Caco-2 (cell line): Measurements from ENCODE around the gene BTD. TPM values are rescaled to one million over a fixed set of nuclear protein-coding genes. Genes with fewer than 3 reads are reported as not detected.

Experiments used
- BruUV-seq: library from RNA; stranded (reverse); fragments of 400-500 nt; replicated peaks from 2 replicates; lab custom pipeline; 2021; lab: Mats Ljungman, UMichigan
- CTCF ChIA-PET: fragments of 300-600 bp; sonication (Branson Sonifier 250); formaldehyde crosslinking; loops from one replicate; lab custom pipeline; 2022; ENCODE audit warnings: antibody characterized with exemption; lab: Charles Lee
- POLR2A ChIA-PET: fragments of 300-600 bp; sonication (Branson Sonifier 250); formaldehyde crosslinking; loops from one replicate; lab custom pipeline; 2022; ENCODE audit warnings: antibody characterized with exemption; lab: Charles Lee
- DNase-seq, 2 experiments: peaks; one replicate each; pipeline versions ENCODE4 v3.0.0 to v3.0.0-alpha.2; 2020 to 2022
- H3K27me3 ChIP-seq: replicated peaks from 2 replicates; pipeline ENCODE4 v1.6.0; 2011; ENCODE audit warnings: low read length; ENCODE audit not compliant: control insufficient read depth, insufficient read depth
- H3K36me3 ChIP-seq: 2 replicates; pipeline ENCODE4 v1.5.1; 2011; ENCODE audit warnings: low read length; ENCODE audit not compliant: control insufficient read depth, insufficient read depth
- H3K4me1 ChIP-seq: fragments of 250-450 bp; sonication (Bioruptor Pico); 2 replicates; pipeline ENCODE4 v1.5.1; 2020; ENCODE audit warnings: mild to moderate bottlenecking
- H3K4me3 ChIP-seq: 2 replicates; pipeline ENCODE4 v1.5.1; 2011; ENCODE audit warnings: low read depth, mild to moderate bottlenecking, control low read depth, low read length
- H3K9me3 ChIP-seq: fragments of 250-450 bp; sonication (Bioruptor Pico); 2 replicates; pipeline ENCODE4 v1.5.1; 2020; ENCODE audit warnings: mild to moderate bottlenecking, moderate library complexity
- H3K27ac Mint-ChIP-seq: one replicate; pipeline ENCODE4 v1.8.0; 2022; ENCODE audit warnings: mixed read lengths; ENCODE audit not compliant: unreplicated experiment
- H3K27me3 Mint-ChIP-seq: one replicate; pipeline ENCODE4 v1.8.0; 2022; ENCODE audit warnings: mixed read lengths; ENCODE audit not compliant: insufficient read depth, unreplicated experiment
- H3K36me3 Mint-ChIP-seq: one replicate; pipeline ENCODE4 v1.8.0; 2022; ENCODE audit warnings: mild to moderate bottlenecking, mixed read lengths; ENCODE audit not compliant: insufficient read depth, unreplicated experiment
- H3K4me1 Mint-ChIP-seq: one replicate; pipeline ENCODE4 v1.8.0; 2022; ENCODE audit warnings: low read depth, mixed read lengths; ENCODE audit not compliant: unreplicated experiment
- H3K4me3 Mint-ChIP-seq: one replicate; pipeline ENCODE4 v1.8.0; 2022; ENCODE audit warnings: mild to moderate bottlenecking, moderate library complexity, mixed read lengths; ENCODE audit not compliant: unreplicated experiment
- H3K9me3 Mint-ChIP-seq: one replicate; pipeline ENCODE4 v1.8.0; 2022; ENCODE audit warnings: mixed read lengths; ENCODE audit not compliant: unreplicated experiment
- CTCF ChIP-seq, 2 experiments: fragments of 200-600 bp in 1 of 2; IDR thresholded peaks; 1 replicate in 1 of 2; 2 replicates in 1 of 2; pipeline versions ENCODE4 v1.5.1 to v1.8.0; 2011 to 2022; ENCODE audit warnings: antibody characterized with exemption in 1 of 2, control low read depth in 1 of 2, inconsistent platforms in 1 of 2, low read depth in 1 of 2, low read length in 1 of 2, mild to moderate bottlenecking in 1 of 2, moderate library complexity in 1 of 2; ENCODE audit not compliant: insufficient read depth in 1 of 2, severe bottlenecking in 1 of 2, unreplicated experiment in 1 of 2
- intact Hi-C: fragments of 100-400 bp; cut with micrococcal nuclease; formaldehyde crosslinking; loops from one replicate; pipeline ENCODE4 v1.10.0; 2022; ENCODE audit not compliant: unreplicated experiment
- total RNA-seq: library from RNA; stranded (reverse); gene quantifications from 2 replicates; pipeline ENCODE4 v1.2.3, GENCODE V29; 2022

Gene BTD
- total RNA-seq, 1 experiment from 2014 or later: 11.8 TPM

GRCh38 chr3:15585111-15585845 is 16.3 kb upstream of the BTD start:
- Histone ChIP-seq H3K9me3 (no peaks in the 10 kb centered on the region), H3K36me3 (peaks cover 1% of the 10 kb centered on the region), H3K4me1 (no peaks in the 10 kb centered on the region), H3K27me3 (no peaks in the 10 kb centered on the region), H3K4me3 (no peak overlapping the region)
- H3K4me3 Mint-ChIP-seq: no peak overlapping the region
- intact Hi-C loops: no loop called here
- no peaks in the 10 kb centered on the region for H3K27me3 Mint-ChIP-seq
- BruUV-seq: no TSS peak
- CTCF ChIA-PET: no interaction called here
- POLR2A ChIA-PET: no interaction called here
- no peak overlapping the region for H3K27ac Mint-ChIP-seq
- no peak for TF ChIP-seq CTCF (IDR thresholded peaks at IDR 0.05; ENCODE audit: insufficient read depth in 1 of 2, low read depth in 1 of 2, low read length in 1 of 2, severe bottlenecking in 1 of 2, unreplicated experiment in 1 of 2)
- H3K9me3 Mint-ChIP-seq: no peaks in the 10 kb centered on the region
- no peaks in the 10 kb centered on the region for H3K4me1 Mint-ChIP-seq
- DNase-seq: no peak
- H3K36me3 Mint-ChIP-seq: peaks cover 8% of the 10 kb centered on the region

- Histone ChIP-seq H3K4me1 (no peaks in the 10 kb centered on the region), H3K27me3 (no peaks in the 10 kb centered on the region), H3K4me3 (no peak overlapping the region), H3K9me3 (no peaks in the 10 kb centered on the region), H3K36me3 (peaks cover 1% of the 10 kb centered on the region)
- Mint-ChIP-seq H3K27ac (no peak overlapping the region), H3K4me1 (no peaks in the 10 kb centered on the region), H3K9me3 (no peaks in the 10 kb centered on the region), H3K4me3 (no peak overlapping the region), H3K27me3 (no peaks in the 10 kb centered on the region), H3K36me3 (peaks cover 7% of the 10 kb centered on the region)
- POLR2A ChIA-PET: no interaction called here
- no peak for DNase-seq
- CTCF ChIA-PET: no interaction called here
- no peak for TF ChIP-seq CTCF (IDR thresholded peaks at IDR 0.05; ENCODE audit: insufficient read depth in 1 of 2, low read depth in 1 of 2, low read length in 1 of 2, severe bottlenecking in 1 of 2, unreplicated experiment in 1 of 2)
- intact Hi-C loops: no loop called here
- no TSS peak for BruUV-seq
Measured at GRCh38 chr3:15591242-15591641, 10.3 kb upstream of the BTD start.

- no peak for TF ChIP-seq CTCF (IDR thresholded peaks at IDR 0.05; ENCODE audit: insufficient read depth in 1 of 2, low read depth in 1 of 2, low read length in 1 of 2, severe bottlenecking in 1 of 2, unreplicated experiment in 1 of 2)
- no peak for DNase-seq
- intact Hi-C loops: no loop called here
- H3K4me3 Mint-ChIP-seq: no peak overlapping the region
- BruUV-seq: no TSS peak
- no peak overlapping the region for H3K27ac Mint-ChIP-seq
- peaks cover 11% of the 10 kb centered on the region for H3K36me3 Mint-ChIP-seq
- Histone ChIP-seq H3K4me1 (no peaks in the 10 kb centered on the region), H3K36me3 (peaks cover 1% of the 10 kb centered on the region), H3K4me3 (no peak overlapping the region), H3K9me3 (no peaks in the 10 kb centered on the region), H3K27me3 (no peaks in the 10 kb centered on the region)
- ChIA-PET CTCF (no interaction called here), POLR2A (no interaction called here)
- no peaks in the 10 kb centered on the region for H3K9me3 Mint-ChIP-seq
- no peaks in the 10 kb centered on the region for H3K27me3 Mint-ChIP-seq
- no peaks in the 10 kb centered on the region for H3K4me1 Mint-ChIP-seq
Measured at GRCh38 chr3:15591928-15592327, 9.6 kb upstream of the BTD start.
